HTERT RPE-1 (cell line): Measurements from ENCODE around the gene BTD.

Experiments used
- in situ Hi-C: fragments of 300-500 bp; cut with MboI; formaldehyde crosslinking; loops from 4 replicates; pipeline ENCODE4 v1.14.3; 2020; ENCODE audit warnings: low sequenced_read_pairs

Gene BTD, protein sequence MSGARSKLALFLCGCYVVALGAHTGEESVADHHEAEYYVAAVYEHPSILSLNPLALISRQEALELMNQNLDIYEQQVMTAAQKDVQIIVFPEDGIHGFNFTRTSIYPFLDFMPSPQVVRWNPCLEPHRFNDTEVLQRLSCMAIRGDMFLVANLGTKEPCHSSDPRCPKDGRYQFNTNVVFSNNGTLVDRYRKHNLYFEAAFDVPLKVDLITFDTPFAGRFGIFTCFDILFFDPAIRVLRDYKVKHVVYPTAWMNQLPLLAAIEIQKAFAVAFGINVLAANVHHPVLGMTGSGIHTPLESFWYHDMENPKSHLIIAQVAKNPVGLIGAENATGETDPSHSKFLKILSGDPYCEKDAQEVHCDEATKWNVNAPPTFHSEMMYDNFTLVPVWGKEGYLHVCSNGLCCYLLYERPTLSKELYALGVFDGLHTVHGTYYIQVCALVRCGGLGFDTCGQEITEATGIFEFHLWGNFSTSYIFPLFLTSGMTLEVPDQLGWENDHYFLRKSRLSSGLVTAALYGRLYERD

GRCh38 chr3:15601399-15602145 is at the start of gene BTD, which contains the start of gene HACL1:
Gene BTD (plus strand): TSS chr3:15601745. CDS start chr3:15635440, 33,695 bp downstream.
Gene HACL1 (minus strand): TSS chr3:15601569. CDS start chr3:15601463, 106 bp downstream.
- in situ Hi-C loops = no loop called here

GRCh38 chr3:15551902-15552301 is 49.6 kb upstream of the BTD start:
- in situ Hi-C loops = no loop called here

DNA sequence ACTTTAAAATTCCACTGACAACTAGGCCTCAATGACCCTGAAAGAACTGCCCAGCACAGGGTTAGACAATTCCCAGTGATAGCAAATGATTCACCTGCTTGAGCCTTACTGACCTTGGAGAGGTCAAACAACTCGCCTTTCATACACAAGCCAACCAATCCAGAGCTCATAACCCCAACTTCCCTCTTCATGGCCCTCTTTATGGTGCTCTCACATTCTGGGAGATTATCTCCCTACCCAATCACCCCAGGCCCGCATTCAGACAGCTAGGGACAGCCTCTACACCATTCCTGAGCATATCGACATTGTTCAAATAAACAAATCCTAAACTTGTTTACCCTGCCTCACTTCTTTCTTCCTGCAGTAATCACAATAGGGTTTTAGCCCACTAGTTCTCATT is 47.8 kb upstream of the BTD start:
- in situ Hi-C loops = no loop called here

DNA sequence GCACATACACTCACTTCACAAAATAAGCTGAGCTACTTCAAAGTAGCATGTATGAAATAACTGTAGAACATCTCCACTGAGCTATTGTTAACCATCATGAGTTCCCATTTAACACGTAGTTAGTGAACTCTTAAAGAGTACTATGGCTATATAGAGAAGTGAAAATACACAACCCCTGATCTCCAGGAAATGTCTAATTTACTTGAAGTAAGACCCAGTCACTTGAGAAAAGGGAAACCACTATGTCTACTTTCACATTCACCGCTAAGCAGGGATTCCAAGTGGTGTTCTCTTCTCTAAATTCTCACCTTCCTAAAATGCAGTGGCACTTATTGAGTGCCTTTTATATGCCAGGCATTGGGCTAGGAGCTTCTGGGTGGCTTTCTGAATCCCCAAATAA is 45.0 kb upstream of the BTD start:
- in situ Hi-C loops = no loop called here

- in situ Hi-C loops = no loop called here
Observed at GRCh38 chr3:15557511-15557946, 44.0 kb upstream of the BTD start.

DNA sequence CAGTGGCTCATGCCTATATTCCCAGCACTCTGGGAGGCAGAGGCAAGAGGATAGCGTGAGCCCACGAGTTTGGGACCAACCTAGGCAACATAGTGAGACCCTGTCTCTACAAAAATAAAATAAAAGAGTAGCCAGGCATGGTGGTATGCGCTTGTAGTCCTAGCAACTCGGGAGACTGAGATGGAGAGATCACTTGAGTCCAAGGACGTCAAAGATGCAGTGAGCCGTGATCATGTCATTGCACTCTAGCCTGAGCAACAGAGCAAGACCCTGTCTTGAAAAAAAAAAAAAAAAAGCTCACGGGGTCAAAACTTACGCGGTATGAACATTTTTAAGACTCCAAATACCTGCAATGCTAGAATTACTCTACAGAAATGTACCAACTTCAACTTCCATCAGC is 43.0 kb upstream of the BTD start:
- in situ Hi-C loops = no loop called here

DNA sequence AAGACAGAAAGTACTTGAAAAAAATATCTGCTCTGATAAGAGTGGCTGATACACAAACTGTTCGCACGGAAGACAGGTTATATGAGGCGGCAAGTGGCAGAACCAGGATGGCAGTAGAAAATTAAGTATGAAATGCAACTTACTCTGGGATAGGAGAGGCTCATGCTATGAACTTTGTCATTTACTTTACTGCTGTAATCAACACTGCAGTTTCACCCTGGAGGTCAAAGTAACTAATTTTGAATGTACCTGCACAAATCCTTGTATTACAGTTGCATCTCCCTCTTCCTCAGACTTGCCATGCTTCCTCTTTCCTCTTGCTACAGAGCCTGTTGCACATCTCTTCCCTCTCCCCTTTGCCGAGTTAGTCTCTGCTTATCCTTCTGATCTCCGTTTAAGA is 39.0 kb upstream of the BTD start:
- in situ Hi-C loops = no loop called here

GRCh38 chr3:15563190-15563589 is 38.4 kb upstream of the BTD start:
- in situ Hi-C loops = no loop called here

GRCh38 chr3:15572138-15572537 is 29.4 kb upstream of the BTD start:
- in situ Hi-C loops = no loop called here

GRCh38 chr3:15575446-15575845 is 26.1 kb upstream of the BTD start:
- in situ Hi-C loops = no loop called here

- in situ Hi-C loops = no loop called here
Observed at GRCh38 chr3:15576475-15576874, 25.1 kb upstream of the BTD start.

- in situ Hi-C loops = no loop called here
Observed at GRCh38 chr3:15578289-15578867, 23.2 kb upstream of the BTD start.

GRCh38 chr3:15579051-15579450 is 22.5 kb upstream of the BTD start:
- in situ Hi-C loops = no loop called here

GRCh38 chr3:15581471-15582394 is 19.8 kb upstream of the BTD start:
- in situ Hi-C loops = no loop called here

DNA sequence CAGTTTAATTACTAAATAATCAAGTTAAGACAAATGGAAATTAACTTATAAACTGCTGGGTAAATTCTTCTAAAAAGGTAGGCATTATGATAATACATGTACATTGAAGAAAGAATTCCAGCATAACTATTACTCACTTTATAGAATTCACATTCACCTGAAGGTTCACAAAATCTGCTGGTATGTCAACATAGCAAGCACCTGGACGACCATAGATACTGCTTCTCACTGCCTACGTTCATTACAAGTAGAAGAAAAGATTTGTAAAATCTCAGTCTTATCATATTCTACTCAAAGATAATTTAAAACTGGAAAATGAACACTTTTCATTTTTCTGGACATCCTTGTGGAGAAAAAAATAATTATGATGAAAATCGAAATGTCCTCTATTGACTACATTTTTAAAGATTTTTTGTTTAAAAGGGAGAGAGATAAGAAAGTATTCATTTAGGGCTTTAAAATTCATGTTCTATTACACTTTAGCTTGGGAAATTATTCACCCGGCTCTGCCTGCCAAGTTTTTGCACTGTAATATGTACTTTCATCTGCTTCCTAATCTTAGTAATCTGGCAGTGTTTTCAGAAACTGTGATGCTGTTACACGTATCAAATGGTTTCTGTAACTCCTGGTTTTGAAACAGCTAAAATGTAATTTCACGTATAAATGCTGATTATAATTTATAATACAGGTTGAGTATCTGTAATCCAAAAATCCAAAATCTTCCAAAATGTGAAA is 16.3 kb upstream of the BTD start:
- in situ Hi-C loops = no loop called here

DNA sequence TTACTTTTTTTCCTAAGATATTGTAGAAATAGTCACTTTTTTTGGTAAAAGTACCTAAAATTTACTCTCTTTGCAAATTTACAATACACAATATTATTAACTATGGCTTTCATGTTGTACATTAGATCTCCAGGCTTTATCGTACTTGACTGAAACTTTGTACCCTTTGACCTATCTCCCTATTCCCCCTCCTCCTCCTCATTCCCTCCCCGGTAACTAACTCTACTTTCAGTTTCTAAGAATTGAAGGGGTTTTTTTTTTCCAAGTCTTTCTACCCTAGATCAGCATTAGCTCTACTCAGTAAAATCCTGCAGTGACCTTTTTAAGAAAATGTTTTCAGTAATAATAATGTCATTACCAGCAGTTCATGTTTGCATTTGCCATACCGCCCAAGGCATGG is 10.3 kb upstream of the BTD start:
- in situ Hi-C loops = no loop called here

DNA sequence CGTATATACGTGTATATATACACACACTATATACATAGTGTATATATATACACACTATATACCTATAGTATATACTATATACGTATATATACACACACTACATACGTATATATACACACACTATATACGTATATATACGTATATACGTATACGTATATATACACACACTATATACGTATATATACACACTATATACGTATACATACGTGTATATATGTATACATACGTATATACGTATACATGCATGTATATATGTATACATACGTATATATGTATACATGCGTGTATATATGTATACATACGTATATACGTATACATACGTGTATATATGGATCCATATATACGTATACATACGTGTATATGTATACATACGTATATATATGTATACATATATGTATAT is 9.6 kb upstream of the BTD start:
- in situ Hi-C loops = no loop called here

DNA sequence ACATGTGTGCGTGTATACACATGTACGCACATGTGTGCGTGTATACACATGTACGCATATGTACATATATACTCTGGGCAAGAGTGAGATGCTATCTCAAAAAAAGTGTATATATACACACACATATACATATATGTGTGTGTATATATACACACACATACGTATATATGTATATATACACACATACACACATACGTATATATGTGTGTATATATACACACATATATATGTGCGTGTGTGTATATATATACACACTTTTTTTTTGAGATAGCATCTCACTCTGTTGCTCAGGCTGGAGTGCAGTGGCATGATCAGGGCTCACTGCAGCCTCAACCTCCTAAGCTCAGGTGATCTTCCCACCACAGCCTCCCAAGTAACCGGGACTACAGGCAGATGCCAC is 8.6 kb upstream of the BTD start:
- in situ Hi-C loops = no loop called here

GRCh38 chr3:15595955-15596354 is 5.6 kb upstream of the BTD start:
- in situ Hi-C loops = no loop called here

GRCh38 chr3:15601046-15601398 is 523 bp upstream of the BTD start:
- in situ Hi-C loops = no loop called here
